GM13976 (cell line): ENCODE data around the gene TSC22D4.

Experiments
- DNase-seq: peaks from one replicate; pipeline ENCODE4 v3.0.0; 2012; ENCODE audit warnings: low spot score
- CTCF ChIP-seq: IDR thresholded peaks from 2 replicates; pipeline ENCODE4 v1.5.1; 2012; ENCODE audit warnings: borderline replicate concordance, mild to moderate bottlenecking; ENCODE audit not compliant: insufficient read depth; ENCODE audit errors: extremely low read depth, missing control alignments, control extremely low read depth
- in situ Hi-C: fragments of 300-500 bp; cut with MboI; formaldehyde crosslinking; loops from one replicate; pipeline ENCODE4 v1.12.0; 2022; ENCODE audit warnings: low sequenced_read_pairs, mixed read lengths, inconsistent platforms; ENCODE audit not compliant: unreplicated experiment

The TSC22D4 gene

DNA sequence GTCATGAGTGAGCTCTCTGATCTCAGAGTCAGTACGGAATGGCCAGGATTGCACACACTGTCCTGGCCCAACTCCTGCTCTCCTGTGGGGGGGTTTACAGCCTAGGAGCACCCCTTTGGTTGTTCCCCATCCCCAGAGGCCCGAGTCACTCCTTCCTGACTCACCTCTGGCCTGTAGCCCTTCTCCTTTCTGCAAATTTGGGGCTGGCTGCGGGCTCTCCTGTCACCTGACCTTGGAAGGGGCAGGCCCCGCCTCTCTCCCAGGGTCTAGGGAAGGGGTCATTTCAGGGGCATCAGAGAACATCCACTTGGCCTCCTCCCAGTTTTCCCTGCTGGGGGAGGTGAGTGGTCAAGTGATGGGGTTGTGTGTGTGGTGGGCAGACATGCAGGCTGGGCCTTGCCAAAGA is 6.5 kb upstream of the TSC22D4 start:
- DNase-seq: peak; percentile 17
- in situ Hi-C loops: no loop called here
- no peak for TF ChIP-seq CTCF

DNA sequence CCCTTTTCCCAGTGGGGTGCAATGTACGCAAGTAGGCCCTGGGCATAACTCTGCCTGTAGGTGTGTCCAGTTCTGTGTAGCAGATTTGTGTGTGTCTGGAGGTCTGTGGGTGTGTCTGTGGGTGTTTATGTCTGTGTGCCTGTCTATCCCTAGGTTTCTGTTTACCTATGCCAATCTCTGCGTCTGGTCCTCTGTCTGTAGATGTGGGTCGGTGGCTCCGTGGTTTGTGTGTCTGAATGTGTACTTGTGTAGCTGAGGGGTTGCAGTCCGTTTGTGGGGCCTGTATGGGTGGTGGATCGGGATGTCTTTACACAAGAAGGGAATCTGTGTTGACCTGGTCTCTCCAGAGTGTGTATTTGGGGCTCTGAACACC is 5.6 kb upstream of the TSC22D4 start:
- DNase-seq: peak; percentile 10
- no peak for TF ChIP-seq CTCF
- in situ Hi-C loops: no loop called here

GRCh38 chr7:100483722-100484672 is 5.0 kb upstream of the TSC22D4 start, which contains the start of gene NYAP1:
NYAP1 (plus strand) TSS chr7:100483927; CDS start chr7:100485312, 1,385 bp downstream.
- DNase-seq: peak; percentile 68
- TF ChIP-seq CTCF: no peak
- in situ Hi-C loops: no loop called here

DNA sequence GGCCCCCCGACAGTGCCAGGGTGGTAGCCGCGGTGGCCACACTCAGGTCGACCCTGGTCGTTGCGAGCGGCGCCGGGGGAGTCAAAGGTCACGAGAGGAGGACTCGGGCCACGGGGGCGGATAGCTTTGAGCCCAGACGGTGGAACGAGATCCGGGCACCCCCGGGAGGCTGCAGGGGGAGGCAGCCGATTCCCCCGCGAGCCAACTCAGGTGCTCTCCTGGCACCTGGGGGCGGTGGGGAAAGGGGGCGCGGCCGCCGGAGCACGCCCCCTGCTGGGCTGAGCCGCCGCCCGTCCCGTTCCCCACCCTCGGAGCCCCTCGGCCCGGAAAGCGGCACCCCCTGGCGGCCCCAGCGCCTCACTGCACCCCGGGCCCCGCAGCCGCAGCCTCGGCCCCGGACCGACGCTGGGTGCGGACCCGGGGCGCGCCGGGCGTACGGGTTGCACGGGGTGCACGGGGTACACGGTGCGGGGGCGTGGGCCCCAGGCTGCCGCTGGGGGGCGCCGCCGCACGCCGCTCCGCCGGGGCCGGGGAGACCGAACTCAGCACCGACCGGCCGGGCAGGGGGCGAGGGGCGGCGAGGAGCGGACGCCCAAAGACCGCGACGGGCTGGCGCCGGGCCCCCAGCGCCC is 4.2 kb upstream of the TSC22D4 start:
- in situ Hi-C loops: no loop called here
- peak; percentile 91 for DNase-seq

GRCh38 chr7:100482728-100483089 is 3.7 kb upstream of the TSC22D4 start:
- no peak for TF ChIP-seq CTCF
- in situ Hi-C loops: no loop called here

More for the DNA sequence above, 4.2 kb upstream of the TSC22D4 start:
- peak; percentile 92 for TF ChIP-seq CTCF

GRCh38 chr7:100481466-100481865 is 2.5 kb upstream of the TSC22D4 start:
- no peak for DNase-seq
- in situ Hi-C loops: no loop called here
- TF ChIP-seq CTCF: no peak

More at GRCh38 chr7:100482728-100483089, 3.7 kb upstream of the TSC22D4 start:
- no peak for DNase-seq
